ENCODE measurements around the gene UBE2E2. TPM values are rescaled to one million over a fixed set of nuclear protein-coding genes. Genes with fewer than 3 reads are reported as not detected.

Gene UBE2E2
- polyA plus RNA-seq, 1 donor from 2014 or later, result 19.8 TPM

DNA sequence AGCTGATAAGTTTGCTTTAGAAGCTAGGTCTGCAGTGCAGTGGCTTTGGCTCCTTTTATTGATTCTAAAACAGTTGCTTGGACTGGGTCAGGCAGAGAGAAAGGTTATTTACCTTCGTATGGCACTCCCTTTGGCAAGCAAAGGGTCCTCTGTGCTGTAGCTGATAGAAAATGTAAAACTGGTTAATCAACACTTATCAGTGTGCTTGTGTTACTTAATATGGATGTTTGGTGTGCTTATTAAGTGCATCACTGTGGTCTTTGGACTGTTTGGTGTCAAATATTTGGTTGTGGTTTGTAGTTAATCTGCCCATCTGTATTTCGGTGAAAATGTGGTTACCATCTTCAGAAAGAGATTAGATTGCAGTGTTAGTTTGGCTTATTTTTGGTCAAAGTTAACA is 16.0 kb downstream of the UBE2E2 start:
- no peak overlapping the region for H3K27ac ChIP-seq (ENCODE audit: low read length)
- H3K27me3 ChIP-seq (ENCODE audit: insufficient read depth, low read depth, low read length), result peaks cover 4% of the 10 kb centered on the region
- TF ChIP-seq EZH2 (IDR thresholded peaks at IDR 0.05; ENCODE audit: borderline replicate concordance, insufficient read depth, low read length, poor library complexity, severe bottlenecking) (no peak), EP300 (conservative IDR thresholded peaks at IDR 0.05; ENCODE audit: poor library complexity, severe bottlenecking) (no peak), POLR2AphosphoS5 (IDR thresholded peaks at IDR 0.05) (no peak)
- TF ChIP-seq, protein P1, sequence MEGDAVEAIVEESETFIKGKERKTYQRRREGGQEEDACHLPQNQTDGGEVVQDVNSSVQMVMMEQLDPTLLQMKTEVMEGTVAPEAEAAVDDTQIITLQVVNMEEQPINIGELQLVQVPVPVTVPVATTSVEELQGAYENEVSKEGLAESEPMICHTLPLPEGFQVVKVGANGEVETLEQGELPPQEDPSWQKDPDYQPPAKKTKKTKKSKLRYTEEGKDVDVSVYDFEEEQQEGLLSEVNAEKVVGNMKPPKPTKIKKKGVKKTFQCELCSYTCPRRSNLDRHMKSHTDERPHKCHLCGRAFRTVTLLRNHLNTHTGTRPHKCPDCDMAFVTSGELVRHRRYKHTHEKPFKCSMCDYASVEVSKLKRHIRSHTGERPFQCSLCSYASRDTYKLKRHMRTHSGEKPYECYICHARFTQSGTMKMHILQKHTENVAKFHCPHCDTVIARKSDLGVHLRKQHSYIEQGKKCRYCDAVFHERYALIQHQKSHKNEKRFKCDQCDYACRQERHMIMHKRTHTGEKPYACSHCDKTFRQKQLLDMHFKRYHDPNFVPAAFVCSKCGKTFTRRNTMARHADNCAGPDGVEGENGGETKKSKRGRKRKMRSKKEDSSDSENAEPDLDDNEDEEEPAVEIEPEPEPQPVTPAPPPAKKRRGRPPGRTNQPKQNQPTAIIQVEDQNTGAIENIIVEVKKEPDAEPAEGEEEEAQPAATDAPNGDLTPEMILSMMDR (IDR thresholded peaks at IDR 0.05; ENCODE audit: poor library complexity, severe bottlenecking), result no peak
- H4K20me1 ChIP-seq (ENCODE audit: insufficient read depth), result no peaks in the 10 kb centered on the region
- no peak overlapping the region for H3K4me3 ChIP-seq (ENCODE audit: low read length)
- H3K79me2 ChIP-seq (replicated peaks; ENCODE audit: insufficient read depth, low read length), result no peaks in the 10 kb centered on the region
- no peaks in the 10 kb centered on the region for H3K9me3 ChIP-seq (ENCODE audit: low read length)
- peaks cover 3% of the 10 kb centered on the region for H3F3A ChIP-seq (ENCODE audit: insufficient read depth, low read length, poor library complexity, severe bottlenecking)
- no peak overlapping the region for H2AFZ ChIP-seq (ENCODE audit: low read depth, low read length)
- H3K4me2 ChIP-seq (ENCODE audit: low read length), result no peak overlapping the region
- no peak overlapping the region for H3K9ac ChIP-seq (ENCODE audit: low read length)
- H3K36me3 ChIP-seq (ENCODE audit: insufficient read depth, low read length), result no peaks in the 10 kb centered on the region
- no peaks in the 10 kb centered on the region for H3K9me2 ChIP-seq (ENCODE audit: insufficient read depth, low read length)

DNA sequence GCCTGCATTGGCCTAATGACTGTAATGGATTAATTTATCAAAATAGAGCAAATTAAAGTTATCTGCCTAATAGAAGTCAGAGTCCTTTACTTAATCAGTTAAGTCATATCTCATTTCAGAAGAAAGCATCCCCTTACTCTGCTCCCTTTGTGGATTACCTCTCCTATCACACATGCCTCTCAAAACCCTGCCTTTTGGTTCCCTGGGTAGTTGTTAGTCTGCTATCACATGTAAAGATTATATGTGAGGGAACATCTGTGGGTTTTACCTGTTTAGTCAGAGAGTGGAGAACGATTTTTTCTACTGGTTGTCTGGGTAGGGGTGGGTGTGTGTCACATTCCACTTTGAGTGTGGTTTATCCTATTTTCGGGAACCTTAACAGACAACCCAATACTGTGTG is 16.4 kb downstream of the UBE2E2 start:
- H3K27ac ChIP-seq (ENCODE audit: low read length), result no peak overlapping the region
- no peak overlapping the region for H3K4me2 ChIP-seq (ENCODE audit: low read length)
- no peaks in the 10 kb centered on the region for H4K20me1 ChIP-seq (ENCODE audit: insufficient read depth)
- peaks cover 4% of the 10 kb centered on the region for H3K27me3 ChIP-seq (ENCODE audit: insufficient read depth, low read depth, low read length)
- H3K9me3 ChIP-seq (ENCODE audit: low read length), result no peaks in the 10 kb centered on the region
- no peaks in the 10 kb centered on the region for H3K79me2 ChIP-seq (replicated peaks; ENCODE audit: insufficient read depth, low read length)
- H3K9me2 ChIP-seq (ENCODE audit: insufficient read depth, low read length), result no peaks in the 10 kb centered on the region
- H3K9ac ChIP-seq (ENCODE audit: low read length), result no peak overlapping the region
- H3F3A ChIP-seq (ENCODE audit: insufficient read depth, low read length, poor library complexity, severe bottlenecking), result no peaks in the 10 kb centered on the region
- no peaks in the 10 kb centered on the region for H3K36me3 ChIP-seq (ENCODE audit: insufficient read depth, low read length)
- TF ChIP-seq MXI1 (conservative IDR thresholded peaks at IDR 0.05; ENCODE audit: poor library complexity, severe bottlenecking), result no peak
- TF ChIP-seq POLR2AphosphoS5 (IDR thresholded peaks at IDR 0.05), result no peak
- no peak for TF ChIP-seq TAF1 (IDR thresholded peaks at IDR 0.05; ENCODE audit: low read depth)
- no peak for TF ChIP-seq EZH2 (IDR thresholded peaks at IDR 0.05; ENCODE audit: borderline replicate concordance, insufficient read depth, low read length, poor library complexity, severe bottlenecking)
- no peak for TF ChIP-seq SMC3 (conservative IDR thresholded peaks at IDR 0.05; ENCODE audit: poor library complexity)
- no peak for TF ChIP-seq RAD21 (conservative IDR thresholded peaks at IDR 0.05)
- TF ChIP-seq, protein P2, sequence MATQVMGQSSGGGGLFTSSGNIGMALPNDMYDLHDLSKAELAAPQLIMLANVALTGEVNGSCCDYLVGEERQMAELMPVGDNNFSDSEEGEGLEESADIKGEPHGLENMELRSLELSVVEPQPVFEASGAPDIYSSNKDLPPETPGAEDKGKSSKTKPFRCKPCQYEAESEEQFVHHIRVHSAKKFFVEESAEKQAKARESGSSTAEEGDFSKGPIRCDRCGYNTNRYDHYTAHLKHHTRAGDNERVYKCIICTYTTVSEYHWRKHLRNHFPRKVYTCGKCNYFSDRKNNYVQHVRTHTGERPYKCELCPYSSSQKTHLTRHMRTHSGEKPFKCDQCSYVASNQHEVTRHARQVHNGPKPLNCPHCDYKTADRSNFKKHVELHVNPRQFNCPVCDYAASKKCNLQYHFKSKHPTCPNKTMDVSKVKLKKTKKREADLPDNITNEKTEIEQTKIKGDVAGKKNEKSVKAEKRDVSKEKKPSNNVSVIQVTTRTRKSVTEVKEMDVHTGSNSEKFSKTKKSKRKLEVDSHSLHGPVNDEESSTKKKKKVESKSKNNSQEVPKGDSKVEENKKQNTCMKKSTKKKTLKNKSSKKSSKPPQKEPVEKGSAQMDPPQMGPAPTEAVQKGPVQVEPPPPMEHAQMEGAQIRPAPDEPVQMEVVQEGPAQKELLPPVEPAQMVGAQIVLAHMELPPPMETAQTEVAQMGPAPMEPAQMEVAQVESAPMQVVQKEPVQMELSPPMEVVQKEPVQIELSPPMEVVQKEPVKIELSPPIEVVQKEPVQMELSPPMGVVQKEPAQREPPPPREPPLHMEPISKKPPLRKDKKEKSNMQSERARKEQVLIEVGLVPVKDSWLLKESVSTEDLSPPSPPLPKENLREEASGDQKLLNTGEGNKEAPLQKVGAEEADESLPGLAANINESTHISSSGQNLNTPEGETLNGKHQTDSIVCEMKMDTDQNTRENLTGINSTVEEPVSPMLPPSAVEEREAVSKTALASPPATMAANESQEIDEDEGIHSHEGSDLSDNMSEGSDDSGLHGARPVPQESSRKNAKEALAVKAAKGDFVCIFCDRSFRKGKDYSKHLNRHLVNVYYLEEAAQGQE (IDR thresholded peaks at IDR 0.05; ENCODE audit: borderline replicate concordance), result no peak
- TF ChIP-seq, protein P1 (IDR thresholded peaks at IDR 0.05; ENCODE audit: poor library complexity, severe bottlenecking), result no peak
- no peak for TF ChIP-seq EP300 (conservative IDR thresholded peaks at IDR 0.05; ENCODE audit: poor library complexity, severe bottlenecking)
- H2AFZ ChIP-seq (ENCODE audit: low read depth, low read length), result no peak overlapping the region
- H3K4me3 ChIP-seq (ENCODE audit: low read length), result no peak overlapping the region
